ENCODE data around the gene MYRF.
A peak's percentile ranks its signal among the peaks of the same experiment; 100 is the strongest.

The MYRF gene

GRCh38 chr11:61752117-61752924, at the start of gene MYRF:
TSS of gene MYRF (plus strand) at chr11:61752636. CDS start at chr11:61752745, 109 bp downstream.
- peak; percentile 37 for DNase-seq

DNA sequence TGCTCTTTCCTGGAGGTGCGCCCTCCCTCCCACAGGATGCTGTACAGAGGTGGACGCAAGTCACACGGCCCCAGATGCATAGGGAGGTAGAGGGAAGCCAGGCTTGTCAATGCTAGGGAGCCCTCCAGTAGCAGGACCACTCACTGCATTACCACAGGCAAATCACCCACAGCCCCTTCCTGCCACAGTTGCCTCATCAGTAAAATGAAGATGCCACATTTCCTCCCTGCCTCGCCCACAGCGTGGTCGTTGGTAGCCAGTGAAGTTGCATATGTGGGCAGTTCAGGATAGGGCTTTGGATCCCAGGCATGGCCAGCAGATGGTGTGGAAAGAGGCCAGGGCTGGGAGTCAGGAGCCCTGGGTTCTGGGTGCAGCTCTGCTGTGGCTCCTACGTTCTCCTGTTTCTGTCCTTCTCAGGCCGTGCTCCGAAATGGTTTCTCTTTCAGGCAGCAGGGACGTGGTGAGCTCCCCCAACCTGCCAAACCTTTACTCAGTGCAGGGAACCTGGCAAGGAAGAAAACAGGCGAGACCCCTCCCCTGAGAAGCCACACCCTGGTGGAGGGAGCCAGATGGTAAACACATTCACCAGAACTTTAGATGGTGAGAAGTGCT, 49.6 kb upstream of the MYRF start:
- no peak for DNase-seq

DNA sequence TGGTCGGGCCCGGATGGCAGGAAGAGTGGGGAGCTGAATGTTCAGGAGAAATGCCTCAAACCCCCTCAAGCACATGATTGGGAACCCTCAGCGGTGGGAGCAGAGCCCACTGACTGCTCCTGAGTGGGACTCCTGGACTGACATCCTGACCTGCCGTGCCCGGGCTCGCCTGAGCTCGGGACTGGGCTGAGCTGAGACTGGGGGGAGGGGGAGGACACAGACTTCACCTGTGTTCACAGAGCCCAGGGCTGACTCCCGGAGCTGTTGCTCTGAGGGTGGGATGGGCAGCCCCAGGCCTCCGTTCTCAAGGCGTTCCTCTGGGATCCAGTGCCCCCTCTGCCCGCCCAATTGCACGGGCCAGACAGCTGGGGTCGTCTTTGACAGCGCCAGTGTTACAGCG, 47.6 kb upstream of the MYRF start:
- DNase-seq, result no peak

DNA sequence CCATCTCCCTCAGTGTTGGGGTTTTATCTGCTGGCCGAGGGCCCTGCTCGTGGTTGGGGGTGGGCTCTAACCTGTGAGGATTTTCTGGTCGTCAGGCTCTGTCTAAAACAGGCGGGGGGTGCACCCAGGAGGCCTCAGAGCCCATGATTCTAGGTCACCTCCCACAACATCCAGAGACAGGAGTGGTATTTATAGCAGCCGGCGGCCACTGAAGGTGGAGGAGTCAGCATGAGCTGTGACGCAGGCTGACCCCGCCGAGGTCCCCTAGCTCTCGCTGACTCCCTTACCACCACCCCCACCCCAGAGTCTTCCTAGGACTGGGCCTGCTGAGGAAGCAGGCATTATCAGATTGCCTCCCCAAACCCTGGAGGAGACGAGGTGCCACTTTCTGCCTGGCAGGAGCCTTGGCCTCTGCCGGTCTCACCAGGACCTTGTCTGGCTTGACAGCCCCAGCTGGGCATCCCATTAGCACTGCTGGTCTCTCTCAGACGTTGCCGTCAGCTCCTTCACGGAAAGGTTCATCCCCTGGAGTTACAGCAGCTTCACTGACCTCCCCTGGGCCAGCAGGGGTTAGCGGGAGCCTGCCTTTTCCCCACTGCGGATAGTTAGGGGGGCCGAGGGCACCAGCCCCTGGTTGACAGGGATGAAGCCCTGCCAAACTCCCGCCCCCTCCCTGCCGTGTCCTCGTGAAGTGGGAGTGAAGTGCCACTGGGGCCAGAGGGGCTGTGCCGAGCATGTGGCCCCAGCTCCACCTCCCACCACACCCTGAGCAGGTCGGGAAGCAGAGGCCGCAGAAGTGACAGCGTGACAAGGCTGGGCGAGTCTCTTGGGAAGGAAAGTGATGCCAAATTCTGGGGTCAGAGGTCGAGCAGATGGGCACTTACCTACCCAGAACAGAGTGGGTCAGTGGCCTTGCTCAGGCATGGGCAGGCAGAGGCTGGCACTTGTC, 45.7 kb upstream of the MYRF start:
- DNase-seq, result no peak

DNA sequence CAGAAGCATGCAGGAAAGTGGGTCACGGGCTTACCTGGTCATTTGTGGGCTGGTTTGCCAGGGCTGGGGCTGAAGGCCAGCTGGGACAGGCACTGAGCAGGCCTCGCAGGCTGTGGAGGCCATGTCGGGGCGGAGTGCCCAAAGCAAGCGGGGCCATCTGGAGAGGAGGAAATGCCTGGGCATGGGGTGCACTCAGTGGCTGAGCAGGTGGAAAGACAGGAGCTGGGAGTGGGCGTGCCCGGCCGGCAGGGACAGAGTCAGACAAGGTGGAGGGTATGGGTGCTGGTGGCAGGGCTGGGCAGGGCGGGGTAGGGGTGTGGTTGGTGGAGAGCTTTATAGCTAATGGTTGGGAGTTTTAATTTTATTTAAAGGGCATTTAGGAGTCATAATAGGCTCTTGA, 44.9 kb upstream of the MYRF start:
- DNase-seq, result no peak

GRCh38 chr11:61709110-61709509, 43.3 kb upstream of the MYRF start:
- DNase-seq, result no peak

- DNase-seq, result no peak
Measured at GRCh38 chr11:61709572-61709971, 42.9 kb upstream of the MYRF start.

DNA sequence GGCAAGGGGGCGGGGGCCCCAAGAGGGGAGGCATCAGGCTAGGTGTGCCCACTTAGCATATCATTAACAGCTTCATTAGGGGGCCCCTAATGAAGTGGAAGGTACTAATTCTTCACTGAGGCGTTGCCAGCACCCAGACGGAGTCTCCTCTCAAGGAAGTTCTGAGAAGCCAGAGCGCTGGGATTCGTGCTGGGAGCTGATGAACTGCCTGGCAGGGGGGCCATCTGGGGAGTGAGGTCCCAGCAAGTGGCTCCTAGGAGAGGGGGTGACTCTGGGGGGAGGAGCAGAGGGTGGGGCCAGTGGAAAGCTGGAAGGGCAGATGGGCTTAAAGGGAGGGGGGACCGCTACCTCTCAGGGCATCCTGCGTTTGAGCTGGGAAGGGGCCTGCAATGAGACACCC, 42.4 kb upstream of the MYRF start:
- DNase-seq, result no peak

- DNase-seq, result no peak
Measured at GRCh38 chr11:61711037-61711436, 41.4 kb upstream of the MYRF start.

DNA sequence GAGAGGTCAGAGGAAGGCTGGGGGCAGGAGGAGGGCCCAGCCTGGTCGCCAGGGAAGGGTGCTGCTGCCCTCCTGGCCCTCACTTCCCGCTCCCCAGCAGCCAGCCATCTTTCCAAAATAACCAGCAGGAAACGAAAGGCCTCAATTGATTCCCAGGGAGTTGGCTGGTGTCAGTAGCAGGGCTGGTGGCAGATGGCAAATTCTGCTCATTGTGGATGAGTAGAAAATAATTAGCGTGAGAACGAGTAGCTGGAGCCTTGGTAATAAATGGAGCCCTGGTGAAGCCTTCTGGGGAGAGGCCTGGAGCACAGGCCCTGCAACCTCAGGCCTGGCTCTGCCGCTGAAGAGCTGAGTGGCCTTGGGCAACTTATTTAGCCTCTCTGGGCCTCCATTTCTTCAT, 40.9 kb upstream of the MYRF start:
- no peak for DNase-seq

GRCh38 chr11:61712314-61712713, 40.1 kb upstream of the MYRF start:
- DNase-seq, result no peak

GRCh38 chr11:61712846-61713245, 39.6 kb upstream of the MYRF start:
- DNase-seq, result no peak

DNA sequence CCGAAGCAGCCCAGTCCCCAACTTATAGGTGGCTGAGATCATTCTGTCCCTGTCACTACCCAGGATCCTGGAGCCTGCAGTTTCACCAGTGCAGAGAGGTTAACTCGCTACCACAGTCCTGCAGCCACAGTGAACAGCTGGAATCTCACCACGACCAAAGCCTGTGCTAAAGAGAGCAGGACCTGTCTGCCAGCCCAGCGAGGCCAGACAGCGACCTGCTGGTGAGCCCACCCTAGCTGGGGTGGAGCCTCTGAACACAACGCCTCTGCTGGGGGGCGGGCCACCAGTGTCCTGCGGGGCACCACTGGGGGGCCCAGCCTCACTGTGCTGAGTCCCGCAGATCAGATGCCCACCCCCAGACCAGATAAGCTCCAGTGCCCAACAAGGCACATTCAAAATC, 39.0 kb upstream of the MYRF start:
- no peak for DNase-seq

DNA sequence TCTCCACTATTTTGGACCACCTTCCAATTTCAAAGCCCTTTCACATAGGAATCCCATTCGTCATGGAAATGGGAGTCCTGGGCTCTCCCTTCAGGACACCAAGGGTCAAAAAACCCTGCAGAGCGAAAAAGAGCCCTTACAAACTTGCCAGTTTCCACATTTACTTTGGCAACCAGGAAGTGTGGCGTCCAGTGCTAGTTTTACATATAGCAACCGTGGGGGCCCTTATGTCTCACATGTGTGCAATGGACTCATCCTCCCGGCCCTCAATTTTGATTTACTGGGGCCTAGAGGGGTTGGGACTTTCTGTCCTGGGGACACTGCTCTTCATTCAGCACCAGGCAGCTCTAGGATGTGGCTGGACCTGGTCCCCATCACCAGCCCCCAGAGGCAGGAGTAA, 38.5 kb upstream of the MYRF start:
- no peak for DNase-seq

GRCh38 chr11:61714316-61714715, 38.1 kb upstream of the MYRF start:
- no peak for DNase-seq

DNA sequence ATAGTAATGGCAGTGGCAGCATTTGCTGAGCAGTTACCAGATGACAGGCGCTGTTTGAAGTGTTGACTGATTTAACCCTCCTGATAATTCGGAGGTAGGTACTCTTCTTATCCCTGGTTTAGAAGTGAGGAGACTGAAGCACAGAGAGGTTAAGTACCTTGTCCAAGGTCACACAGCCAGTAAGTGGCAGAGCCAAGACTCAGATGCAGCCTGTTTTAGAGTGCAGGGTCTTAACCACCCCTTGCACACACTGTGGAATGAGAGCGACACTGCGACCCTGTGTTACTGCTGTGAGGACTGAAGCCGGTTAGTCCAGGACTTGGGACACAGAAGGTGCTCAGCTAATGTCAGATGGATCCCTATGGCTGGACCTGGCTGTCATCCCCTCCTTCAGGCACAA, 37.5 kb upstream of the MYRF start:
- no peak for DNase-seq

DNA sequence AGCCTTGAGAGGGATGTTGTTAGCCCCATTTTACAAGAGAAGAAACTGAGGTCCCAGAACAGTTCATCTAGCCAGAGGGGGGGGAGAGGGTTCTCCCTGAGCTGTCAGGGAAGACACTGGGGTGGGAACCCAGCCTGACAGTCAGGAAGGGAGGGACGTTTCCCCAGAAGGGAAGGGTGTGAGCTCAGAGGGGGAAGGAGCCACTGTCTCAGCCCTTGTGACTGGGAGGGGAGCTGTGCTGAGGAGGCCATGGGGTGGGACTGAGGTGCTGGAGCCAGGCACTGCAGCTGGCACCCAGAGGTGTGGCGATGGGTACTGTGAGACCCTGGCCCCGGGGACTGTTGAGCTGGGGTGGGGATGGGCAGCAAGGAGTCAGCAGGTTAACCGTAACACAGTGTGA, 36.6 kb upstream of the MYRF start:
- DNase-seq, result no peak

DNA sequence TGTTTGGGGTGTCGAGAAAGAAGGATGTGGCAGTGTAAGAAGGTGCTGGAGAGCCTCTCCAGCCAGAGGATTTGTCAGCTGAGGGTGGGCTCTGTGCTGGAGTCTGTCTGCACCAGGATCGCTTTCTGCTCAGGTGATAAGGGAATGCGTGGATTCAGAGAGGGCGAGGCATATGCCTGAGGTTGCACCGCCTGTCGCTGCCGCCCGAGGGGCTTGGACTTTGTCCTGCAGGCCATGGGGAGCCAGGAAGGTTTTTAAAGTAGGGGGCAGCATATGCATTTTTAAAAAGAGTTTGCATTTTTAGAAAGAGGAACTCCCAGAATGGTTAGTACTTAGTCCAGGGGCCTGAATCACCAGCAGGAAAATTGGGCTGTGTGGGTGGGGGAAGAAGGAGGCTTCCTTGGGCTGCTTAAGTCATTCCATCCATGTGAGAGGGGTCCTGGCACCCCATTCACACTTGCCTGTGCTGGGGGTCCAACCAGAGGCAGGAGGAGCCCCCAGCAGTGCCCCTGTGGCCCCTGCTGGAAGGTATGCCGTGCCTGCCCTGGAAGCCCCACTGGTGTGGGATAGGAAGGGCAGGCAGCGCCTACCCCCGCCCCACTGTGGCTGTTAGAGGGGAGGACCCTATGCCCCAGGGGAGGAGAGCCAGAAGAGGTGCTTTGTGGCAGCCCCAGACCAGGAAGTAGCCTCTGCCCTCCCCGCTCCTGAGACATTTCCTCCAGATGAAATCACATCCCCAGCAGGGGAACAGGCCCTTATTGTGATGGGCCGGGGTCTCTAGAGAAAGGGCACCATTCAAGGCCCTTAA, 35.8 kb upstream of the MYRF start:
- no peak for DNase-seq

GRCh38 chr11:61717286-61718033, 35.0 kb upstream of the MYRF start:
- DNase-seq, result no peak

- DNase-seq, result no peak
Measured at GRCh38 chr11:61718046-61718531, 34.3 kb upstream of the MYRF start.

GRCh38 chr11:61718621-61719302, 33.7 kb upstream of the MYRF start:
- DNase-seq, result peak; percentile 82
